ENCODE data around the gene UTS2B. TPM values are rescaled to one million over a fixed set of nuclear protein-coding genes. Genes with fewer than 3 reads are reported as not detected.
"Not testable (repeated sequence)": the region's sequence is repeated elsewhere in the genome, so short reads cannot be mapped to it uniquely, and the experiment has no call there.

Gene UTS2B
- total and polyA plus RNA-seq, 2 of the 4 experiments (the other 2 are of a cell fraction): 0.72 to 0.79 TPM

GRCh38 chr3:191275751-191276150, 54.6 kb downstream of the UTS2B start:
- ChIA-PET POLR2A (ENCODE audit: unreplicated experiment) (interaction anchor here (0.5 kb wide), 1 partner anchor 194 kb away, joined by 3 read pairs; no protein-coding TSS in a partner anchor), CTCF (no interaction called here)
- dilution Hi-C loops (cut with HindIII; ENCODE audit: low sequenced_read_pairs, unreplicated experiment) (no loop called here), in situ Hi-C loops (cut with MboI; ENCODE audit: low sequenced_read_pairs) (no loop called here), intact Hi-C loops (cut with micrococcal nuclease) (no loop called here)
- H3K4ac ChIP-seq (ENCODE audit: low read depth, low read length): no peak overlapping the region
- no peak overlapping the region for H3K9ac ChIP-seq (ENCODE audit: low read depth, low read length)
- H2BK5ac ChIP-seq (ENCODE audit: low read depth, low read length, poor library complexity, severe bottlenecking): no peak overlapping the region
- DNase-seq: no peak
- no peak overlapping the region for H3K14ac ChIP-seq (replicated peaks; ENCODE audit: low read depth, low read length)
- H3K9me1 ChIP-seq (ENCODE audit: insufficient read depth, low read length): no peaks in the 10 kb centered on the region
- no peaks in the 10 kb centered on the region for H3K36me3 ChIP-seq (ENCODE audit: control insufficient read depth, insufficient read depth, low read length)
- no peak overlapping the region for H3K23ac ChIP-seq (ENCODE audit: low read depth, low read length)
- H4K20me1 ChIP-seq (ENCODE audit: insufficient read depth, low read length): no peaks in the 10 kb centered on the region
- no peaks in the 10 kb centered on the region for H3K79me1 ChIP-seq (ENCODE audit: low read depth in 1 of 2, low read length in 2 of 2)
- no peak for ATAC-seq (ENCODE audit: low read depth)
- peaks cover 1% of the 10 kb centered on the region for H3K27me3 ChIP-seq (ENCODE audit: control insufficient read depth, insufficient read depth, low read length)
- no peak overlapping the region for H3K56ac ChIP-seq (ENCODE audit: extremely low read depth, insufficient read depth, low read length)
- H3K4me3 ChIP-seq (ENCODE audit: insufficient read depth, low read depth, low read length): no peak overlapping the region
- H3K18ac ChIP-seq (ENCODE audit: low read depth, low read length): no peak overlapping the region
- no peak overlapping the region for H2BK20ac ChIP-seq (ENCODE audit: low read depth, low read length)
- H4K8ac ChIP-seq (ENCODE audit: low read depth in 2 of 2, low read length in 2 of 2): no peak overlapping the region
- BruUV-seq (replicated peaks): no TSS peak
- TF ChIP-seq MAZ (IDR thresholded peaks at IDR 0.05; ENCODE audit: borderline replicate concordance, low read depth, low read length) (no peak), CEBPB (IDR thresholded peaks at IDR 0.05; ENCODE audit: low read depth, low read length) (no peak), FOS (IDR thresholded peaks at IDR 0.05; ENCODE audit: low read depth, low read length) (no peak), RCOR1 (IDR thresholded peaks at IDR 0.05; ENCODE audit: insufficient replicate concordance, low read length) (no peak), RAD21 (IDR thresholded peaks at IDR 0.05; ENCODE audit: low read length) (no peak)
- H4K91ac ChIP-seq (ENCODE audit: insufficient read depth, low read depth, low read length): no peak overlapping the region
- H3K4me1 ChIP-seq (ENCODE audit: control insufficient read depth, insufficient read depth, low read length): no peaks in the 10 kb centered on the region
- H2BK15ac ChIP-seq (ENCODE audit: low read depth, low read length): no peak overlapping the region
- no peak overlapping the region for H2AFZ ChIP-seq (replicated peaks; ENCODE audit: low read length, poor library complexity)
- H2AK5ac ChIP-seq (ENCODE audit: low read depth, low read length): no peak overlapping the region
- 0 out of 2 replicates have a peak, but pooled peaks cover 2% of the 10 kb centered on the region for H3K9me3 ChIP-seq (ENCODE audit: control insufficient read depth, insufficient read depth, low read length)
- H4K5ac ChIP-seq (ENCODE audit: low read depth, low read length): no peak overlapping the region
- no peak overlapping the region for H3K27ac ChIP-seq (ENCODE audit: insufficient read depth, low read length)
- H2AK9ac ChIP-seq (replicated peaks; ENCODE audit: low read depth, low read length, poor library complexity): no peak overlapping the region
- no peak overlapping the region for H2BK120ac ChIP-seq (ENCODE audit: low read depth, low read length)
- no peak overlapping the region for H3K4me2 ChIP-seq (ENCODE audit: low read depth, low read length)

- dilution Hi-C loops (cut with HindIII; ENCODE audit: low sequenced_read_pairs, unreplicated experiment); in situ Hi-C loops (cut with MboI; ENCODE audit: low sequenced_read_pairs): not testable (repeated sequence)
Observed at GRCh38 chr3:191275244-191275643, 55.1 kb downstream of the UTS2B start.

More at GRCh38 chr3:191275244-191275643, 55.1 kb downstream of the UTS2B start:
- CTCF ChIA-PET; H2BK120ac ChIP-seq (ENCODE audit: low read depth, low read length); ATAC-seq (ENCODE audit: low read depth); H3K79me1 ChIP-seq (ENCODE audit: low read depth in 1 of 2, low read length in 2 of 2); H3K36me3 ChIP-seq (ENCODE audit: control insufficient read depth, insufficient read depth, low read length); H2AK5ac ChIP-seq (ENCODE audit: low read depth, low read length); DNase-seq; H4K20me1 ChIP-seq (ENCODE audit: insufficient read depth, low read length); H3K9ac ChIP-seq (ENCODE audit: low read depth, low read length); intact Hi-C loops (cut with micrococcal nuclease); H3K4me1 ChIP-seq (ENCODE audit: control insufficient read depth, insufficient read depth, low read length); H4K8ac ChIP-seq (ENCODE audit: low read depth in 2 of 2, low read length in 2 of 2); H3K23ac ChIP-seq (ENCODE audit: low read depth, low read length); H2BK15ac ChIP-seq (ENCODE audit: low read depth, low read length); H2AFZ ChIP-seq (replicated peaks; ENCODE audit: low read length, poor library complexity); H4K91ac ChIP-seq (ENCODE audit: insufficient read depth, low read depth, low read length); H2AK9ac ChIP-seq (replicated peaks; ENCODE audit: low read depth, low read length, poor library complexity); H3K9me3 ChIP-seq (ENCODE audit: control insufficient read depth, insufficient read depth, low read length); BruUV-seq (replicated peaks); H3K14ac ChIP-seq (replicated peaks; ENCODE audit: low read depth, low read length); H3K4ac ChIP-seq (ENCODE audit: low read depth, low read length); H2BK5ac ChIP-seq (ENCODE audit: low read depth, low read length, poor library complexity, severe bottlenecking); POLR2A ChIA-PET (ENCODE audit: unreplicated experiment); H4K5ac ChIP-seq (ENCODE audit: low read depth, low read length); H3K4me2 ChIP-seq (ENCODE audit: low read depth, low read length); H3K9me1 ChIP-seq (ENCODE audit: insufficient read depth, low read length); H3K56ac ChIP-seq (ENCODE audit: extremely low read depth, insufficient read depth, low read length); H3K18ac ChIP-seq (ENCODE audit: low read depth, low read length); H3K27me3 ChIP-seq (ENCODE audit: control insufficient read depth, insufficient read depth, low read length); H2BK20ac ChIP-seq (ENCODE audit: low read depth, low read length); H3K4me3 ChIP-seq (ENCODE audit: insufficient read depth, low read depth, low read length); H3K27ac ChIP-seq (ENCODE audit: insufficient read depth, low read length): not testable (repeated sequence)
- no CpG with 5 or more reads among the region's 14 CpGs for WGBS, 2 experiments (ENCODE audit: extremely low coverage in 2 of 2, insufficient read length in 1 of 2)

Measured in IMR-90 (cell line).